Hepatocyte (in vitro differentiated cells): ENCODE data around the gene DLEC1. TPM values are rescaled to one million over a fixed set of nuclear protein-coding genes. Genes with fewer than 3 reads are reported as not detected.
A peak's percentile ranks its signal among the peaks of the same experiment; 100 is the strongest.

Source experiments
- DNase-seq: peaks from one replicate; pipeline ENCODE4 v3.0.0-alpha.2; 2016; ENCODE audit warnings: low spot score
- H2AFZ ChIP-seq: fragments of 200-600 bp; sonication (generic); 2 replicates; pipeline ENCODE4 v1.6.0; 2016; ENCODE audit warnings: antibody characterized with exemption, mild to moderate bottlenecking
- H3K27ac ChIP-seq: fragments of 200-600 bp; sonication (generic); 2 replicates; pipeline ENCODE4 v1.5.1; 2016; ENCODE audit warnings: mild to moderate bottlenecking
- H3K27me3 ChIP-seq: fragments of 200-600 bp; sonication (generic); 2 replicates; pipeline ENCODE4 v1.6.1; 2016
- H3K36me3 ChIP-seq: fragments of 200-600 bp; sonication (generic); replicated peaks from 2 replicates; pipeline ENCODE4 v1.5.1; 2016; ENCODE audit warnings: low read depth; ENCODE audit not compliant: insufficient read depth
- H3K4me1 ChIP-seq: fragments of 200-600 bp; sonication (generic); 2 replicates; pipeline ENCODE4 v1.5.1; 2016; ENCODE audit warnings: mild to moderate bottlenecking, moderate library complexity; ENCODE audit not compliant: insufficient read depth
- H3K4me2 ChIP-seq: fragments of 200-600 bp; sonication (generic); 2 replicates; pipeline ENCODE4 v1.6.0; 2016
- H3K4me3 ChIP-seq: fragments of 200-600 bp; sonication (generic); 2 replicates; pipeline ENCODE4 v1.5.1; 2016; ENCODE audit warnings: mild to moderate bottlenecking
- H3K79me2 ChIP-seq: fragments of 200-600 bp; sonication (generic); 2 replicates; pipeline ENCODE4 v1.6.0; 2017; ENCODE audit warnings: mild to moderate bottlenecking
- H3K9me2 ChIP-seq: fragments of 200-600 bp; sonication (generic); replicated peaks from 2 replicates; pipeline ENCODE4 v1.6.0; 2017; ENCODE audit warnings: mild to moderate bottlenecking; ENCODE audit not compliant: insufficient read depth
- H3K9me3 ChIP-seq: fragments of 200-600 bp; sonication (generic); 2 replicates; pipeline ENCODE4 v1.5.1; 2016; ENCODE audit warnings: low read depth, mild to moderate bottlenecking
- H4K20me1 ChIP-seq: fragments of 200-600 bp; sonication (generic); 2 replicates; pipeline ENCODE4 v1.6.0; 2016; ENCODE audit warnings: mild to moderate bottlenecking; ENCODE audit not compliant: insufficient read depth, poor library complexity, severe bottlenecking
- EZH2 ChIP-seq: fragments of 200-600 bp; sonication (generic); IDR thresholded peaks from 2 replicates; pipeline ENCODE4 v1.6.1; 2016; ENCODE audit warnings: antibody characterized with exemption, mild to moderate bottlenecking, borderline replicate concordance
- EZH2phosphoT487 ChIP-seq: fragments of 200-600 bp; sonication (generic); IDR thresholded peaks from one replicate; pipeline ENCODE4 v1.6.1; 2018; ENCODE audit warnings: antibody characterized with exemption, mild to moderate bottlenecking, low read depth, moderate library complexity; ENCODE audit not compliant: unreplicated experiment, severe bottlenecking
- WGBS: methylation state at CpG from one replicate; pipeline ENCODE4 v1.1.6; 2016; ENCODE audit warnings: low lambda C conversion rate; ENCODE audit errors: missing lambda C conversion rate; 5-methylcytosine and 5-hydroxymethylcytosine counted together
- polyA plus RNA-seq: library from polyadenylated mRNA; unstranded; fragments of >200 nt; fragmentation: Nextera tagmentation; extraction: Ambion mirVana; gene quantifications from 2 replicates; pipeline ENCODE4 v1.2.1, GENCODE V29; 2016
- total RNA-seq: library from RNA; depleted of rRNA; stranded (reverse); fragments of >200 nt; gene quantifications from 2 replicates; pipeline ENCODE4 v1.2.3, GENCODE V29; 2014
- TF ChIP-seq, protein P1 (sequence below): fragments of 200-600 bp; sonication (generic); IDR thresholded peaks from 2 replicates; pipeline ENCODE4 v1.5.1; 2016; ENCODE audit warnings: antibody characterized with exemption, mild to moderate bottlenecking; ENCODE audit not compliant: poor library complexity

The DLEC1 gene
- total and polyA plus RNA-seq, 2 experiments from 2014 or later: 0.23 to 1.5 TPM

DNA sequence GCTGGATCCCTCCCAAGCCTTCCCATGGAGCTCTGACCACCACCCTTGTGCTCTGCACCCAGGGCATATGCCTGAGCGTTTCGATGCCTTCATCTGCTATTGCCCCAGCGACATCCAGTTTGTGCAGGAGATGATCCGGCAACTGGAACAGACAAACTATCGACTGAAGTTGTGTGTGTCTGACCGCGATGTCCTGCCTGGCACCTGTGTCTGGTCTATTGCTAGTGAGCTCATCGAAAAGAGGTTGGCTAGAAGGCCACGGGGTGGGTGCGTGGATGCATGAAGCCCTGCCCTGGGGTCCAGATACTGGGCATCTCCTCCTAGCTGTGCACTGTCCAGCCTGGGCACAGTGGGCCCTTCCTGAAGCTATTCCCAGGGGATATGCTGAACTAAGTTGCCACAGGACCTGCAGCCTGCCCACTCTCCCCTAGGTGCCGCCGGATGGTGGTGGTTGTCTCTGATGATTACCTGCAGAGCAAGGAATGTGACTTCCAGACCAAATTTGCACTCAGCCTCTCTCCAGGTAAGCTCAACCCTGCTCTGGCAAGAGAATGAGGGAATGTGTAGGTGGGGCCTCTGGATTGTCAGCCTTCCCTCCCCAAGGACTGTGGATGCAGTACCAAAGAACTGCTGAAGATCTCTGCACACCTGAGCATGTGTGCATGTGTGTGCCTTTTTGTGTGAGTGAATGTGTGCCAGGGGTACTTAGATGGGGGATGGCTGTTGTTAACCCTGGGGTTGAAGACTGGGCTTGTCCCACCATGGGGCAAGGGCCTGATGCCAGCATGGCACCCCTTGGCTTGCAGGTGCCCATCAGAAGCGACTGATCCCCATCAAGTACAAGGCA lies 101.5 kb downstream of the DLEC1 start:
- H3K4me2 ChIP-seq: peak overlapping the region; percentile 79

DNA sequence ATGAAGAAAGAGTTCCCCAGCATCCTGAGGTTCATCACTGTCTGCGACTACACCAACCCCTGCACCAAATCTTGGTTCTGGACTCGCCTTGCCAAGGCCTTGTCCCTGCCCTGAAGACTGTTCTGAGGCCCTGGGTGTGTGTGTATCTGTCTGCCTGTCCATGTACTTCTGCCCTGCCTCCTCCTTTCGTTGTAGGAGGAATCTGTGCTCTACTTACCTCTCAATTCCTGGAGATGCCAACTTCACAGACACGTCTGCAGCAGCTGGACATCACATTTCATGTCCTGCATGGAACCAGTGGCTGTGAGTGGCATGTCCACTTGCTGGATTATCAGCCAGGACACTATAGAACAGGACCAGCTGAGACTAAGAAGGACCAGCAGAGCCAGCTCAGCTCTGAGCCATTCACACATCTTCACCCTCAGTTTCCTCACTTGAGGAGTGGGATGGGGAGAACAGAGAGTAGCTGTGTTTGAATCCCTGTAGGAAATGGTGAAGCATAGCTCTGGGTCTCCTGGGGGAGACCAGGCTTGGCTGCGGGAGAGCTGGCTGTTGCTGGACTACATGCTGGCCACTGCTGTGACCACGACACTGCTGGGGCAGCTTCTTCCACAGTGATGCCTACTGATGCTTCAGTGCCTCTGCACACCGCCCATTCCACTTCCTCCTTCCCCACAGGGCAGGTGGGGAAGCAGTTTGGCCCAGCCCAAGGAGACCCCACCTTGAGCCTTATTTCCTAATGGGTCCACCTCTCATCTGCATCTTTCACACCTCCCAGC lies 102.4 kb downstream of the DLEC1 start:
- peaks cover 33% of the 10 kb centered on the region for H3K79me2 ChIP-seq
- DNase-seq: no peak
- H3K27ac ChIP-seq: no peak overlapping the region
- no peaks in the 10 kb centered on the region for H4K20me1 ChIP-seq
- H3K4me1 ChIP-seq: peaks cover 14% of the 10 kb centered on the region
- no peak overlapping the region for H3K4me2 ChIP-seq
- no peaks in the 10 kb centered on the region for H3K36me3 ChIP-seq
- no peak overlapping the region for H2AFZ ChIP-seq
- no peaks in the 10 kb centered on the region for H3K9me3 ChIP-seq
- TF ChIP-seq, protein P1, sequence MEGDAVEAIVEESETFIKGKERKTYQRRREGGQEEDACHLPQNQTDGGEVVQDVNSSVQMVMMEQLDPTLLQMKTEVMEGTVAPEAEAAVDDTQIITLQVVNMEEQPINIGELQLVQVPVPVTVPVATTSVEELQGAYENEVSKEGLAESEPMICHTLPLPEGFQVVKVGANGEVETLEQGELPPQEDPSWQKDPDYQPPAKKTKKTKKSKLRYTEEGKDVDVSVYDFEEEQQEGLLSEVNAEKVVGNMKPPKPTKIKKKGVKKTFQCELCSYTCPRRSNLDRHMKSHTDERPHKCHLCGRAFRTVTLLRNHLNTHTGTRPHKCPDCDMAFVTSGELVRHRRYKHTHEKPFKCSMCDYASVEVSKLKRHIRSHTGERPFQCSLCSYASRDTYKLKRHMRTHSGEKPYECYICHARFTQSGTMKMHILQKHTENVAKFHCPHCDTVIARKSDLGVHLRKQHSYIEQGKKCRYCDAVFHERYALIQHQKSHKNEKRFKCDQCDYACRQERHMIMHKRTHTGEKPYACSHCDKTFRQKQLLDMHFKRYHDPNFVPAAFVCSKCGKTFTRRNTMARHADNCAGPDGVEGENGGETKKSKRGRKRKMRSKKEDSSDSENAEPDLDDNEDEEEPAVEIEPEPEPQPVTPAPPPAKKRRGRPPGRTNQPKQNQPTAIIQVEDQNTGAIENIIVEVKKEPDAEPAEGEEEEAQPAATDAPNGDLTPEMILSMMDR: no peak
- TF ChIP-seq EZH2: no peak
- no peak for TF ChIP-seq EZH2phosphoT487
- H3K4me3 ChIP-seq: no peak overlapping the region
- no peaks in the 10 kb centered on the region for H3K27me3 ChIP-seq
- WGBS: 100% methylated on average over 7 of the region's 7 CpGs
- no peaks in the 10 kb centered on the region for H3K9me2 ChIP-seq

More for the DNA sequence above, 101.5 kb downstream of the DLEC1 start:
- peaks cover 3% of the 10 kb centered on the region for H4K20me1 ChIP-seq
- no peaks in the 10 kb centered on the region for H3K36me3 ChIP-seq
- no peak overlapping the region for H3K27ac ChIP-seq
- WGBS: 98% methylated on average over 13 of the region's 13 CpGs
- no peaks in the 10 kb centered on the region for H3K9me2 ChIP-seq
- TF ChIP-seq EZH2 (no peak), EZH2phosphoT487 (no peak)
- TF ChIP-seq, protein P1: no peak
- no peaks in the 10 kb centered on the region for H3K27me3 ChIP-seq
- no peaks in the 10 kb centered on the region for H3K9me3 ChIP-seq
- H3K79me2 ChIP-seq: peaks cover 41% of the 10 kb centered on the region
- H3K4me1 ChIP-seq: peaks cover 18% of the 10 kb centered on the region
- no peak for DNase-seq
- H3K4me3 ChIP-seq: no peak overlapping the region
- no peak overlapping the region for H2AFZ ChIP-seq

DNA sequence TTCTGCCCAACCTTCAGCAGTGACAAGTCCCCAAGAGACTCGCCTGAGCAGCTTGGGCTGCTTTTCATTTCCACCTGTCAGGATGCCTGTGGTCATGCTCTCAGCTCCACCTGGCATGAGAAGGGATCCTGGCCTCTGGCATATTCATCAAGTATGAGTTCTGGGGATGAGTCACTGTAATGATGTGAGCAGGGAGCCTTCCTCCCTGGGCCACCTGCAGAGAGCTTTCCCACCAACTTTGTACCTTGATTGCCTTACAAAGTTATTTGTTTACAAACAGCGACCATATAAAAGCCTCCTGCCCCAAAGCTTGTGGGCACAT lies 102.9 kb downstream of the DLEC1 start:
- Histone ChIP-seq H3K4me2 (no peak overlapping the region), H3K4me3 (no peak overlapping the region)
- no peak for DNase-seq

More for the DNA sequence above, 102.9 kb downstream of the DLEC1 start:
- H4K20me1 ChIP-seq: no peaks in the 10 kb centered on the region
- H3K9me2 ChIP-seq: no peaks in the 10 kb centered on the region
- peaks cover 29% of the 10 kb centered on the region for H3K79me2 ChIP-seq
- TF ChIP-seq, protein P1: no peak
- TF ChIP-seq EZH2 (no peak), EZH2phosphoT487 (no peak)
- H3K9me3 ChIP-seq: no peaks in the 10 kb centered on the region
- H3K4me1 ChIP-seq: peaks cover 14% of the 10 kb centered on the region
- no peaks in the 10 kb centered on the region for H3K27me3 ChIP-seq
- H2AFZ ChIP-seq: no peak overlapping the region
- WGBS: 87% methylated on average over 2 of the region's 2 CpGs
- no peak overlapping the region for H3K27ac ChIP-seq
- H3K36me3 ChIP-seq: no peaks in the 10 kb centered on the region
